ENCODE data around the gene STK11IP.

The STK11IP gene

GRCh38 chr2:219562049-219563020, 35.3 kb upstream of the STK11IP start:
- H3K4me3 ChIP-seq (ENCODE audit: low read depth in 1 of 2, low read length in 2 of 2): no peak overlapping the region
- H3K9ac ChIP-seq (ENCODE audit: low read depth in 1 of 2, low read length in 2 of 2): no peak overlapping the region
- no peaks in the 10 kb centered on the region for H3K27me3 ChIP-seq (ENCODE audit: control insufficient read depth in 1 of 2, insufficient read depth in 2 of 2, low read length in 2 of 2)
- no peaks in the 10 kb centered on the region for H3K36me3 ChIP-seq (ENCODE audit: control insufficient read depth in 1 of 2, insufficient read depth in 2 of 2, low read length in 2 of 2)
- no peak overlapping the region for H3K27ac ChIP-seq (ENCODE audit: low read depth, low read length)
- H3K4me1 ChIP-seq (ENCODE audit: control insufficient read depth in 1 of 2, insufficient read depth in 2 of 2, low read length in 2 of 2): peaks cover 4 to 6% of the 10 kb centered on the region in 2 donors
- H3K9me3 ChIP-seq (ENCODE audit: control insufficient read depth in 1 of 2, low read length in 2 of 2): no peaks in the 10 kb centered on the region

GRCh38 chr2:219563271-219563928, 34.3 kb upstream of the STK11IP start:
- Histone ChIP-seq H3K4me1 (ENCODE audit: control insufficient read depth in 1 of 2, insufficient read depth in 2 of 2, low read length in 2 of 2) (peaks cover 4 to 6% of the 10 kb centered on the region in 2 donors), H3K4me3 (ENCODE audit: low read depth in 1 of 2, low read length in 2 of 2) (no peak overlapping the region), H3K9me3 (ENCODE audit: control insufficient read depth in 1 of 2, low read length in 2 of 2) (no peaks in the 10 kb centered on the region), H3K9ac (ENCODE audit: low read depth in 1 of 2, low read length in 2 of 2) (no peak overlapping the region), H3K27ac (ENCODE audit: low read depth, low read length) (no peak overlapping the region), H3K36me3 (ENCODE audit: control insufficient read depth in 1 of 2, insufficient read depth in 2 of 2, low read length in 2 of 2) (no peaks in the 10 kb centered on the region), H3K27me3 (ENCODE audit: control insufficient read depth in 1 of 2, insufficient read depth in 2 of 2, low read length in 2 of 2) (no peaks in the 10 kb centered on the region)

GRCh38 chr2:219565130-219566080, 32.3 kb upstream of the STK11IP start:
- Histone ChIP-seq H3K27me3 (ENCODE audit: control insufficient read depth in 1 of 2, insufficient read depth in 2 of 2, low read length in 2 of 2) (no peaks in the 10 kb centered on the region), H3K4me1 (ENCODE audit: control insufficient read depth in 1 of 2, insufficient read depth in 2 of 2, low read length in 2 of 2) (peaks cover 4 to 6% of the 10 kb centered on the region in 2 donors)

GRCh38 chr2:219566640-219567039, 31.0 kb upstream of the STK11IP start:
- Histone ChIP-seq H3K9me3 (ENCODE audit: control insufficient read depth in 1 of 2, low read length in 2 of 2) (no peaks in the 10 kb centered on the region), H3K27ac (ENCODE audit: low read depth, low read length) (no peak overlapping the region), H3K36me3 (ENCODE audit: control insufficient read depth in 1 of 2, insufficient read depth in 2 of 2, low read length in 2 of 2) (no peaks in the 10 kb centered on the region), H3K27me3 (ENCODE audit: control insufficient read depth in 1 of 2, insufficient read depth in 2 of 2, low read length in 2 of 2) (peaks cover 0 to 3% of the 10 kb centered on the region in 2 donors), H3K4me3 (ENCODE audit: low read depth in 1 of 2, low read length in 2 of 2) (no peak overlapping the region), H3K9ac (ENCODE audit: low read depth in 1 of 2, low read length in 2 of 2) (no peak overlapping the region), H3K4me1 (ENCODE audit: control insufficient read depth in 1 of 2, insufficient read depth in 2 of 2, low read length in 2 of 2) (peaks cover 4 to 6% of the 10 kb centered on the region in 2 donors)

More at GRCh38 chr2:219565130-219566080, 32.3 kb upstream of the STK11IP start:
- no peak overlapping the region for H3K9ac ChIP-seq (ENCODE audit: low read depth in 1 of 2, low read length in 2 of 2)
- H3K36me3 ChIP-seq (ENCODE audit: control insufficient read depth in 1 of 2, insufficient read depth in 2 of 2, low read length in 2 of 2): no peaks in the 10 kb centered on the region
- no peaks in the 10 kb centered on the region for H3K9me3 ChIP-seq (ENCODE audit: control insufficient read depth in 1 of 2, low read length in 2 of 2)
- H3K4me3 ChIP-seq (ENCODE audit: low read depth in 1 of 2, low read length in 2 of 2): no peak overlapping the region
- H3K27ac ChIP-seq (ENCODE audit: low read depth, low read length): no peak overlapping the region

- no peak overlapping the region for H3K9ac ChIP-seq (ENCODE audit: low read depth in 1 of 2, low read length in 2 of 2)
- no peaks in the 10 kb centered on the region for H3K9me3 ChIP-seq (ENCODE audit: control insufficient read depth in 1 of 2, low read length in 2 of 2)
- H3K36me3 ChIP-seq (ENCODE audit: control insufficient read depth in 1 of 2, insufficient read depth in 2 of 2, low read length in 2 of 2): no peaks in the 10 kb centered on the region
- H3K4me1 ChIP-seq (ENCODE audit: control insufficient read depth in 1 of 2, insufficient read depth in 2 of 2, low read length in 2 of 2): peaks cover 4 to 6% of the 10 kb centered on the region in 2 donors
- H3K27me3 ChIP-seq (ENCODE audit: control insufficient read depth in 1 of 2, insufficient read depth in 2 of 2, low read length in 2 of 2): peaks cover 1 to 8% of the 10 kb centered on the region in 2 donors
- H3K4me3 ChIP-seq (ENCODE audit: low read depth in 1 of 2, low read length in 2 of 2): no peak overlapping the region
- H3K27ac ChIP-seq (ENCODE audit: low read depth, low read length): no peak overlapping the region
Measured at GRCh38 chr2:219567131-219567530, 30.5 kb upstream of the STK11IP start.

GRCh38 chr2:219567791-219568361, 29.8 kb upstream of the STK11IP start:
- Histone ChIP-seq H3K4me1 (ENCODE audit: control insufficient read depth in 1 of 2, insufficient read depth in 2 of 2, low read length in 2 of 2) (peaks cover 4 to 6% of the 10 kb centered on the region in 2 donors), H3K4me3 (ENCODE audit: low read depth in 1 of 2, low read length in 2 of 2) (no peak overlapping the region), H3K27me3 (ENCODE audit: control insufficient read depth in 1 of 2, insufficient read depth in 2 of 2, low read length in 2 of 2) (peaks cover 3 to 11% of the 10 kb centered on the region in 2 donors), H3K27ac (ENCODE audit: low read depth, low read length) (no peak overlapping the region), H3K9me3 (ENCODE audit: control insufficient read depth in 1 of 2, low read length in 2 of 2) (no peaks in the 10 kb centered on the region), H3K36me3 (ENCODE audit: control insufficient read depth in 1 of 2, insufficient read depth in 2 of 2, low read length in 2 of 2) (no peaks in the 10 kb centered on the region), H3K9ac (ENCODE audit: low read depth in 1 of 2, low read length in 2 of 2) (no peak overlapping the region)

- H3K4me1 ChIP-seq (ENCODE audit: control insufficient read depth in 1 of 2, insufficient read depth in 2 of 2, low read length in 2 of 2): peaks cover 4 to 6% of the 10 kb centered on the region in 2 donors
- H3K36me3 ChIP-seq (ENCODE audit: control insufficient read depth in 1 of 2, insufficient read depth in 2 of 2, low read length in 2 of 2): no peaks in the 10 kb centered on the region
- H3K9ac ChIP-seq (ENCODE audit: low read depth in 1 of 2, low read length in 2 of 2): no peak overlapping the region
- no peaks in the 10 kb centered on the region for H3K9me3 ChIP-seq (ENCODE audit: control insufficient read depth in 1 of 2, low read length in 2 of 2)
- H3K27me3 ChIP-seq (ENCODE audit: control insufficient read depth in 1 of 2, insufficient read depth in 2 of 2, low read length in 2 of 2): peaks cover 3 to 11% of the 10 kb centered on the region in 2 donors
- H3K4me3 ChIP-seq (ENCODE audit: low read depth in 1 of 2, low read length in 2 of 2): no peak overlapping the region
- H3K27ac ChIP-seq (ENCODE audit: low read depth, low read length): no peak overlapping the region
Measured at GRCh38 chr2:219569041-219569440, 28.6 kb upstream of the STK11IP start.

GRCh38 chr2:219569635-219570034, 28.0 kb upstream of the STK11IP start:
- H3K27me3 ChIP-seq (ENCODE audit: control insufficient read depth in 1 of 2, insufficient read depth in 2 of 2, low read length in 2 of 2): peaks cover 3 to 11% of the 10 kb centered on the region in 2 donors
- no peak overlapping the region for H3K4me3 ChIP-seq (ENCODE audit: low read depth in 1 of 2, low read length in 2 of 2)
- no peaks in the 10 kb centered on the region for H3K36me3 ChIP-seq (ENCODE audit: control insufficient read depth in 1 of 2, insufficient read depth in 2 of 2, low read length in 2 of 2)
- H3K27ac ChIP-seq (ENCODE audit: low read depth, low read length): no peak overlapping the region
- no peaks in the 10 kb centered on the region for H3K9me3 ChIP-seq (ENCODE audit: control insufficient read depth in 1 of 2, low read length in 2 of 2)
- no peak overlapping the region for H3K9ac ChIP-seq (ENCODE audit: low read depth in 1 of 2, low read length in 2 of 2)
- peaks cover 4 to 6% of the 10 kb centered on the region in 2 donors for H3K4me1 ChIP-seq (ENCODE audit: control insufficient read depth in 1 of 2, insufficient read depth in 2 of 2, low read length in 2 of 2)

GRCh38 chr2:219570194-219570923, 27.3 kb upstream of the STK11IP start:
- no peak overlapping the region for H3K27ac ChIP-seq (ENCODE audit: low read depth, low read length)
- no peak overlapping the region for H3K9ac ChIP-seq (ENCODE audit: low read depth in 1 of 2, low read length in 2 of 2)
- peaks cover 8 to 12% of the 10 kb centered on the region in 2 donors for H3K27me3 ChIP-seq (ENCODE audit: control insufficient read depth in 1 of 2, insufficient read depth in 2 of 2, low read length in 2 of 2)
- H3K4me3 ChIP-seq (ENCODE audit: low read depth in 1 of 2, low read length in 2 of 2): peak overlapping the region; percentile 55 to 61
- no peaks in the 10 kb centered on the region for H3K36me3 ChIP-seq (ENCODE audit: control insufficient read depth in 1 of 2, insufficient read depth in 2 of 2, low read length in 2 of 2)
- no peaks in the 10 kb centered on the region for H3K9me3 ChIP-seq (ENCODE audit: control insufficient read depth in 1 of 2, low read length in 2 of 2)
- H3K4me1 ChIP-seq (ENCODE audit: control insufficient read depth in 1 of 2, insufficient read depth in 2 of 2, low read length in 2 of 2): peaks cover 4 to 6% of the 10 kb centered on the region in 2 donors
